WTC11 (cell line): ENCODE measurements around the gene GNAT3. TPM values are rescaled to one million over a fixed set of nuclear protein-coding genes. Genes with fewer than 3 reads are reported as not detected.

Experiments used
- ATAC-seq: fragments of 200-7000 bp; cut with Tn5 transposase; 2 replicates; pipeline ENCODE4 v1.10.0; 2021; ENCODE audit warnings: mild to moderate bottlenecking, moderate library complexity
- CTCF ChIA-PET: fragments of 300-600 bp; sonication (Branson Sonifier 250); formaldehyde crosslinking; loops from one replicate; lab custom pipeline; 2021; ENCODE audit warnings: antibody characterized with exemption; lab: Charles Lee
- POLR2A ChIA-PET: fragments of 350-600 bp; sonication (Branson Sonifier 250); formaldehyde crosslinking; loops from one replicate; lab custom pipeline; 2021; ENCODE audit warnings: antibody characterized with exemption; lab: Charles Lee
- DNase-seq: peaks from one replicate; pipeline ENCODE4 v3.0.0; 2021; ENCODE audit warnings: low spot score
- H3K27ac Mint-ChIP-seq: 2 replicates; pipeline ENCODE4 v1.8.0; 2021; ENCODE audit warnings: mixed read lengths
- H3K27me3 Mint-ChIP-seq: 2 replicates; pipeline ENCODE4 v1.8.0; 2021; ENCODE audit warnings: low read depth, mild to moderate bottlenecking, moderate library complexity, mixed read lengths
- H3K36me3 Mint-ChIP-seq: 2 replicates; pipeline ENCODE4 v1.8.0; 2021; ENCODE audit warnings: mixed read lengths
- H3K4me1 Mint-ChIP-seq: 2 replicates; pipeline ENCODE4 v1.8.0; 2022; ENCODE audit warnings: mixed read lengths
- H3K4me3 Mint-ChIP-seq: 2 replicates; pipeline ENCODE4 v1.8.0; 2021; ENCODE audit warnings: mild to moderate bottlenecking, moderate library complexity, mixed read lengths
- H3K9me3 Mint-ChIP-seq: 2 replicates; pipeline ENCODE4 v1.8.0; 2021; ENCODE audit warnings: mixed read lengths
- AR ChIP-seq: fragments of 250-450 bp; sonication (Bioruptor Pico); IDR thresholded peaks from 2 replicates; pipeline ENCODE4 v1.9.0; 2021; ENCODE audit warnings: mild to moderate bottlenecking
- ATF3 ChIP-seq: sonication (generic); formaldehyde crosslinking; conservative IDR thresholded peaks from 2 replicates; pipeline ENCODE4 v1.8.1; 2022; ENCODE audit warnings: mild to moderate bottlenecking, missing genetic modification reagents
- CBFB ChIP-seq: sonication (generic); formaldehyde crosslinking; IDR thresholded peaks from 2 replicates; pipeline ENCODE4 v1.8.1; 2022; ENCODE audit warnings: mild to moderate bottlenecking, low read depth, missing genetic modification reagents
- ELF4 ChIP-seq: sonication (generic); formaldehyde crosslinking; IDR thresholded peaks from 2 replicates; pipeline ENCODE4 v1.8.1; 2022; ENCODE audit warnings: low read depth, mild to moderate bottlenecking, moderate library complexity, missing genetic modification reagents
- EMX1 ChIP-seq: fragments of 250-450 bp; sonication (Bioruptor Pico); IDR thresholded peaks from 2 replicates; pipeline ENCODE4 v1.8.0; 2021; ENCODE audit warnings: mild to moderate bottlenecking
- ETV6 ChIP-seq: sonication (generic); formaldehyde crosslinking; IDR thresholded peaks from 2 replicates; pipeline ENCODE4 v1.8.1; 2022; ENCODE audit warnings: mild to moderate bottlenecking, missing genetic modification reagents
- FOXJ3 ChIP-seq: sonication (generic); formaldehyde crosslinking; IDR thresholded peaks from 2 replicates; pipeline ENCODE4 v1.9.0; 2021; ENCODE audit warnings: missing genetic modification reagents, mild to moderate bottlenecking, borderline replicate concordance
- GRHL2 ChIP-seq: fragments of 250-450 bp; sonication (Bioruptor Pico); IDR thresholded peaks from 2 replicates; pipeline ENCODE4 v1.8.0; 2022; ENCODE audit warnings: mild to moderate bottlenecking, moderate library complexity; ENCODE audit not compliant: insufficient replicate concordance, severe bottlenecking
- IRF1 ChIP-seq: sonication (generic); formaldehyde crosslinking; IDR thresholded peaks from 2 replicates; pipeline ENCODE4 v1.8.0; 2023; ENCODE audit warnings: missing genetic modification reagents
- JAZF1 ChIP-seq: fragments of 250-450 bp; sonication (Bioruptor Pico); IDR thresholded peaks from 2 replicates; pipeline ENCODE4 v1.9.0; 2021; ENCODE audit warnings: moderate library complexity, mild to moderate bottlenecking, inconsistent platforms
- NFYB ChIP-seq: sonication (generic); formaldehyde crosslinking; conservative IDR thresholded peaks from 2 replicates; pipeline ENCODE4 v1.8.0; 2022; ENCODE audit warnings: low read depth, missing genetic modification reagents
- OVOL2 ChIP-seq: fragments of 250-450 bp; sonication (Bioruptor Pico); IDR thresholded peaks from 2 replicates; pipeline ENCODE4 v1.9.0; 2021; ENCODE audit warnings: mild to moderate bottlenecking, borderline replicate concordance
- RELA ChIP-seq: sonication (generic); formaldehyde crosslinking; IDR thresholded peaks from 2 replicates; pipeline ENCODE4 v1.8.1; 2022; ENCODE audit warnings: missing genetic modification reagents, mild to moderate bottlenecking, borderline replicate concordance
- RORB ChIP-seq: fragments of 250-450 bp; sonication (Bioruptor Pico); IDR thresholded peaks from 2 replicates; pipeline ENCODE4 v1.9.0; 2021; ENCODE audit warnings: mild to moderate bottlenecking
- SMAD3 ChIP-seq: sonication (generic); formaldehyde crosslinking; IDR thresholded peaks from 2 replicates; pipeline ENCODE4 v1.8.0; 2022; ENCODE audit warnings: missing genetic modification reagents, mild to moderate bottlenecking, borderline replicate concordance
- TEAD1 ChIP-seq: sonication (generic); formaldehyde crosslinking; IDR thresholded peaks from 2 replicates; pipeline ENCODE4 v1.8.0; 2022; ENCODE audit warnings: mild to moderate bottlenecking, missing genetic modification reagents
- TP53 ChIP-seq: sonication (generic); formaldehyde crosslinking; IDR thresholded peaks from 2 replicates; pipeline ENCODE4 v1.8.1; 2023; ENCODE audit warnings: mild to moderate bottlenecking, missing genetic modification reagents
- ZNF138 ChIP-seq: sonication (generic); formaldehyde crosslinking; conservative IDR thresholded peaks from 2 replicates; pipeline ENCODE4 v1.8.1; 2022; ENCODE audit warnings: mild to moderate bottlenecking, moderate library complexity, missing genetic modification reagents
- ZNF232 ChIP-seq: sonication (generic); formaldehyde crosslinking; IDR thresholded peaks from 2 replicates; pipeline ENCODE4 v1.8.0; 2022; ENCODE audit warnings: mild to moderate bottlenecking, missing genetic modification reagents
- ZNF263 ChIP-seq: sonication (generic); formaldehyde crosslinking; IDR thresholded peaks from 2 replicates; pipeline ENCODE4 v1.8.1; 2022; ENCODE audit warnings: low read depth, mild to moderate bottlenecking, moderate library complexity, missing genetic modification reagents
- ZNF512 ChIP-seq: sonication (generic); formaldehyde crosslinking; IDR thresholded peaks from 2 replicates; pipeline ENCODE4 v1.8.1; 2022; ENCODE audit warnings: missing genetic modification reagents, borderline replicate concordance
- ZNF671 ChIP-seq: fragments of 250-450 bp; sonication (Bioruptor Pico); IDR thresholded peaks from 2 replicates; pipeline ENCODE4 v1.8.0; 2021; ENCODE audit warnings: mild to moderate bottlenecking
- total RNA-seq: library from RNA; stranded (reverse); gene quantifications from 3 replicates; pipeline ENCODE4 v1.2.3, GENCODE V29; 2021

GNAT3 gene
- total RNA-seq, 1 experiment from 2014 or later: not detected

GRCh38 chr7:80439894-80440821, 71.7 kb downstream of the GNAT3 start:
- POLR2A ChIA-PET: no interaction called here
- peaks cover 6% of the 10 kb centered on the region for H3K9me3 Mint-ChIP-seq
- ATAC-seq: no peak
- no peaks in the 10 kb centered on the region for H3K36me3 Mint-ChIP-seq
- CTCF ChIA-PET: no interaction called here
- H3K27ac Mint-ChIP-seq: no peak overlapping the region
- no peaks in the 10 kb centered on the region for H3K27me3 Mint-ChIP-seq
- peaks cover 4% of the 10 kb centered on the region; the same call in 1 of the 2 replicates for H3K4me1 Mint-ChIP-seq
- no peak overlapping the region for H3K4me3 Mint-ChIP-seq
- no peak for DNase-seq
- no peak for TF ChIP-seq TEAD1 (CRISPR knock-in tag)
- TF ChIP-seq ZNF671 (CRISPR knock-in tag): no peak
- TF ChIP-seq SMAD3 (CRISPR knock-in tag): no peak
- no peak for TF ChIP-seq RORB (CRISPR knock-in tag)
- no peak for TF ChIP-seq TP53 (CRISPR knock-in tag)
- TF ChIP-seq RELA (CRISPR knock-in tag): no peak
- no peak for TF ChIP-seq ATF3 (CRISPR knock-in tag)
- no peak for TF ChIP-seq GRHL2 (CRISPR knock-in tag)
- no peak for TF ChIP-seq JAZF1 (CRISPR knock-in tag)
- TF ChIP-seq CBFB (CRISPR knock-in tag): no peak
- no peak for TF ChIP-seq ZNF512 (CRISPR knock-in tag)

GRCh38 chr7:80435521-80435920, 76.3 kb downstream of the GNAT3 start:
- ChIA-PET CTCF (no interaction called here), POLR2A (no interaction called here)
- TF ChIP-seq OVOL2 (CRISPR knock-in tag): no peak
- TF ChIP-seq ELF4 (CRISPR knock-in tag): no peak
- TF ChIP-seq ZNF232 (CRISPR knock-in tag): no peak
- no peak for TF ChIP-seq EMX1 (CRISPR knock-in tag)
- TF ChIP-seq ZNF263 (CRISPR knock-in tag): no peak
- no peak for TF ChIP-seq ZNF138 (CRISPR knock-in tag)
- TF ChIP-seq FOXJ3: no peak
- TF ChIP-seq NFYB (CRISPR knock-in tag): no peak
- TF ChIP-seq IRF1 (CRISPR knock-in tag): no peak
- TF ChIP-seq ETV6: no peak
- no peak for TF ChIP-seq AR (CRISPR knock-in tag)
- H3K36me3 Mint-ChIP-seq: no peaks in the 10 kb centered on the region
- no peak for DNase-seq
- H3K4me3 Mint-ChIP-seq: no peak overlapping the region
- H3K27me3 Mint-ChIP-seq: no peaks in the 10 kb centered on the region
- H3K9me3 Mint-ChIP-seq: peaks cover 6% of the 10 kb centered on the region
- ATAC-seq: no peak
- peaks cover 7% of the 10 kb centered on the region for H3K4me1 Mint-ChIP-seq
- no peak overlapping the region for H3K27ac Mint-ChIP-seq
